Measurements from ENCODE around the gene ZSCAN1.

Gene ZSCAN1

DNA sequence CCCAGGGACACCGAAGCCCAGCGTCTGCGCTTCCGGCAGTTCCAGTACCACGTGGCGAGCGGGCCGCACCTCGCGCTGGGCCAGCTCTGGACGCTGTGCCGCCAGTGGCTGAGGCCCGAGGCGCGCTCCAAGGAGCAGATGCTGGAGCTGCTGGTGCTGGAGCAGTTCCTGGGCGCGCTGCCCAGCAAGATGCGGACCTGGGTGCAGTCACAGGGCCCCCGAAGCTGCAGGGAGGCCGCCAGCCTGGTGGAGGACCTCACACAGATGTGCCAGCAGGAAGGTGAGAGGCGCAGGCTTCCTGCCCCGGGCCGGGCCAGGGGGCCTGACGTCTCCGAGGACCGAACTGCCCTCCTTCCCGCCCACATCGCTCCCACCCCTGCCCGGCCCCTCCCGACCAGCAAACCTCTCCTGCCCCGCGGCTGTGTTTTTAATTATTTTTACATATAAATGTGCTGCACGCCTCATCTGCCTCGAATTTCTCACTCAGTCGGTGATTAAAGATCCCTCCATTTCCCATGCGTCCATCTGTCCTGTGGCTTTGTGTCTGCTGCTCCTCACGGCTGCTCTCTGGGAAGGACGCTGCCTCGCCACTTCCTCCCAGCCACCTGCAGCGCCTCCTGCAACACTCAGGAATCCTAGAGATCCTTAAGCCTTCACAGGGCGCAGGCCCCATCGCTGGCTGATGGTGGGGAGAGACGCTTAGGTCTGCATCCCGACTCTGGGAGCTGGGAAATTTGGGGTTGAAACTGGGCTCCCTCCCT is 4.3 kb downstream of the ZSCAN1 start:
- POLR2A ChIA-PET = no interaction called here
- no peak for DNase-seq (ENCODE audit: low read depth, low spot score)
- TF ChIP-seq, protein P1, sequence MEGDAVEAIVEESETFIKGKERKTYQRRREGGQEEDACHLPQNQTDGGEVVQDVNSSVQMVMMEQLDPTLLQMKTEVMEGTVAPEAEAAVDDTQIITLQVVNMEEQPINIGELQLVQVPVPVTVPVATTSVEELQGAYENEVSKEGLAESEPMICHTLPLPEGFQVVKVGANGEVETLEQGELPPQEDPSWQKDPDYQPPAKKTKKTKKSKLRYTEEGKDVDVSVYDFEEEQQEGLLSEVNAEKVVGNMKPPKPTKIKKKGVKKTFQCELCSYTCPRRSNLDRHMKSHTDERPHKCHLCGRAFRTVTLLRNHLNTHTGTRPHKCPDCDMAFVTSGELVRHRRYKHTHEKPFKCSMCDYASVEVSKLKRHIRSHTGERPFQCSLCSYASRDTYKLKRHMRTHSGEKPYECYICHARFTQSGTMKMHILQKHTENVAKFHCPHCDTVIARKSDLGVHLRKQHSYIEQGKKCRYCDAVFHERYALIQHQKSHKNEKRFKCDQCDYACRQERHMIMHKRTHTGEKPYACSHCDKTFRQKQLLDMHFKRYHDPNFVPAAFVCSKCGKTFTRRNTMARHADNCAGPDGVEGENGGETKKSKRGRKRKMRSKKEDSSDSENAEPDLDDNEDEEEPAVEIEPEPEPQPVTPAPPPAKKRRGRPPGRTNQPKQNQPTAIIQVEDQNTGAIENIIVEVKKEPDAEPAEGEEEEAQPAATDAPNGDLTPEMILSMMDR (IDR thresholded peaks at IDR 0.05; ENCODE audit: insufficient read depth, low read length, missing control alignments) = no peak
- H3K4me3 ChIP-seq (ENCODE audit: low read depth, low read length) = no peak overlapping the region
- CTCF ChIA-PET = no interaction called here

DNA sequence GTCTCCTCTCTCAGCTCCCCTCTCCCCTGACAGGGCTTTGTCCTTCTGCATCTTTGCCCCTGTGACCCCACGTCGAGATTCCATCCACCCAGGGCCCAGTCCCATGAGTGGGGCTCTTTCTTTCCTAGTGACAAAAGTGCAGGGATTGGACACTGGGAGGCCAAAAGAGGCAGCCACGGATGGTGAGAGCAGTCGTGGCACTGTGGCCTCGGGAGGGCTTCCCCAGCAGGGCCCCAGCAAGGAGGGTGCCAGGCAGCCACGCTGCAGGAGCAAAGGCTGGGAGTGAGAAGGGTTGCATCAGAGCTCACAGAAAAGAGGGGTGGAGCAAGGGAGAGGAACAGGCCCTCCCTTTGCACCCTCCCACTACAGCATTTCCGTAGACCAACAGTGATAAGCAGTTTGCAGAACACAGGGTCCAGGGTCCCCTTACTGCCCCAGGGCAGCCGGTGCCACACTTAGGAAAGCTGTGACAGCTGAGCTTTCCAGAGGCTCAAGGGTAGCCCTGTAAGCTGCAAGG is 4.9 kb downstream of the ZSCAN1 start:
- TF ChIP-seq, protein P1 (IDR thresholded peaks at IDR 0.05; ENCODE audit: insufficient read depth, low read length, missing control alignments) = no peak
- ChIA-PET CTCF (no interaction called here), POLR2A (no interaction called here)
- H3K4me3 ChIP-seq (ENCODE audit: low read depth, low read length) = no peak overlapping the region
- DNase-seq (ENCODE audit: low read depth, low spot score) = no peak

DNA sequence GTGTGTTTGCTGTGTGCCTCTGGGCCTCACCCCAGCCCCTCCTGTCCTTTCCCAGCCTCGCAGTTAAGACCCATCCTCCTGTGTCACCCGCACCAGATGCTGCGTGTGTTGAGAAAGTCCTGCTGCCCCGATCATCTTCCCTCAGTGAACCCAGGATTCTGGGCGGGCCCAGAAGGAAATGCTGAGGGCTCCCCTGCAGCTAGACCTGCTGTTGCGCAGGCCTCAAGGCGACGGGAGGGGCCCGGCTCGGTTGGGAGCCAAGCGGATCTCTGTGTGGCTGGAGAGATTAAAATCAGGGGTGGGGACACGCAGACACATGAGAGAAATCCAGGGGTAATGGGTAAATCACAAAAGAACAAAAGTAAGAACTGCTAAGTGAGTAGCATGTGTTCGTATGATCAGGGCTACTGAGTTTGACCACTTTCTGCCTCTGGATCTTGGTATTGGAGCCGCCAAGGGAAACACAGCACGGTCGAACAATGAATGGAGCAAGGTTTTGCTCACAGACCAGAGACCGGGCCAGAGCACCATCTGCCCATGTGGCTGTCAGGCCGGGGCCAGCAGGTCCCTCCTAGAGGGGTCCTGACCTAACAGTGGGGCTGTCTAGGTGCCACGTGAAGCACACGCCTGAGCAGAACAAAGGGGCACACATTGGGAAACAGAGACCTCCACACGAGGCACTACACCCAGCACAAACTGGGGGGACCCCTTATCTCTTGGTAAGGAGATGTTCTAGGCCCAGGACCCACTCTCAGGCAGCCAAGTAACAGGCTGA is 7.1 kb downstream of the ZSCAN1 start:
- ChIA-PET POLR2A (no interaction called here), CTCF (no interaction called here)
- DNase-seq (ENCODE audit: low read depth, low spot score) = no peak
- TF ChIP-seq, protein P1 (IDR thresholded peaks at IDR 0.05; ENCODE audit: insufficient read depth, low read length, missing control alignments) = no peak
- H3K4me3 ChIP-seq (ENCODE audit: low read depth, low read length) = no peak overlapping the region

DNA sequence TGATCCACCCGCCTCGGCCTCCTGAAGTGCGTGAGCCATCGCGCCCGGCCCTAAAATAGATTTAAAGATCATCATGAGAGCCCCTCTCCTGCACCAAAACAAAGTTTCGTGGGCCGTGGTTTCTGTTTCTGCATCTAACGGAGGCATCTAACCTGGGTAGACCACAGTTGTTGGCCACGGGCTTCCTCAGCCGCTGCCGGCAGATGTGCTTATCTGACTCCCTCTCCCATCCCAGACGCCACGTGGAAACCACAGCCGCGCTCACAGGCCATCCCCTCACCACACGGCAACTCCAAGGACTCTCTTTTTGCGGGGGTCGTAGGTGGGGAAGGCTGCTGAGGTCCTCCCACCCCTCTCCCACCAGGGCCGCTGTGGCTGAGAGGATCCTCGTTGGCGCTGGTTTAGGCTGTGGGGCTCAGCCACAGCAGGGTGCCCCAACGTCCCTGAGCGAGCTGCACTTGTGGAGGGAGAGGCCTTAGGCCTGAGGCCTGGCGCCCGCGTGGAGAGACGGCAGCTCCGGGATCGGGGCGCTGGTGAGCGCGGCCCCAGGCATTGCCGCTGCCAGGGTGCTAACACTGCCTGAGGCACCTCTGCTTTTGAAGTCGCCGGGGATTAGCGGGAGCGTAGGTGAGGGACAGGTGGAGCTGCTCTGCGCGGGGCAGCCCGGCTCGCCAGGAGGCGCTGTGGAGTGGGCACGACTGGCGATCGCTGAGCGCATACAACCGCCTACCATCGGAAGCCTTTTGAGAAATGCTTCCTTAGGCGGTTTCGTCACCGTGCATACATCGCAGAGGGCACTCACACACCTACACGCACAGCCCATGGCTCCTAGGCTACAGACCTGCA is 8.9 kb downstream of the ZSCAN1 start:
- H3K4me3 ChIP-seq (ENCODE audit: low read depth, low read length) = no peak overlapping the region
- no peak for DNase-seq (ENCODE audit: low read depth, low spot score)
- CTCF ChIA-PET = no interaction called here
- POLR2A ChIA-PET = no interaction called here
- TF ChIP-seq, protein P1 (IDR thresholded peaks at IDR 0.05; ENCODE audit: insufficient read depth, low read length, missing control alignments) = no peak

DNA sequence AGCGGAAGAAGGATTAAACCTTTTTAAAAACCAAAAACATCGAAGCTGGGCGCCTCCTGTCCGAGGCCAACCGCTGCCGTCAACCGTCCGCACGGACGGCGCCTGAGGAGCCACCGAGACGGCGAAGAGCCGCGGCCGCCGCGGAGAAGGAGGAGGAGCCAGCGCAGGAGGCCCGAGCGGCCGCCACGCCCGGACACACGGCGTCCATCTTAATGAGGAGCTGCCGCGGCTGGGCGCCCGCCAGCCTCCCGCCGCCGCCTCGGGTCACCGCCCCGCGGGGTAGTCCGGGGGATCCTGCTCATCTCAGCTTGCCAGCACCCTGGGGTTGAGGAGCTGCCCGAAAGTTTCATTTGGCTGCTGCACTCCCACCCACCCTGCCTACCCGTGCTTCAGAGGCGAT is 10.6 kb downstream of the ZSCAN1 start:
- no peak for DNase-seq (ENCODE audit: low read depth, low spot score)
- ChIA-PET POLR2A (no interaction called here), CTCF (no interaction called here)
- TF ChIP-seq, protein P1 (IDR thresholded peaks at IDR 0.05; ENCODE audit: insufficient read depth, low read length, missing control alignments) = no peak
- H3K4me3 ChIP-seq (ENCODE audit: low read depth, low read length) = no peak overlapping the region
